Measurements from ENCODE around the gene MRPL21.
A peak's percentile ranks its signal among the peaks of the same experiment; 100 is the strongest.

The MRPL21 gene

DNA sequence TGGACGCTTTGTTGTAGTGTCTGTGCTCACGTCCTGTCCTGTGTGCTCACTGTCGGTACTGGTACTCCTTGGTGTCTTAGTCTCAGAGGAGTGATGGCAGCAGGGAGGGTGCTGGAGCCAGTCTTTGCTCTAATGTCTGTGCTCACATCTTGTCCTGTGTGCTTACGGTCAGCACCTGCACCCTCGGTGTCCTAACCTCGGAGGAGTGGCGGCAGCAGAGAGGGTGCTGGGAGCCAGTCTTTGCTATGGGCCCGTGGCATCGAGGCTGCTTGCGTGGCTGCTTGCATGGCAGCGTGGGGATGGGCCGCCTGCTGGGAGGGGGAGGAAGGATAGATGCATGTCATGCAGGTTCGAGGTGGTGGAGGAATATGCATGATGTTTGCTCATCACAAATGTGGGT, 12.8 kb upstream of the MRPL21 start:
- no peak overlapping the region for H4K91ac ChIP-seq (ENCODE audit: low read depth, low read length)
- WGBS (ENCODE audit: extremely low coverage, insufficient coverage, insufficient read length) = no CpG with 5 or more reads among the region's 13 CpGs
- no peak overlapping the region for H2AK5ac ChIP-seq (ENCODE audit: low read length)
- H4K12ac ChIP-seq (ENCODE audit: low read depth, low read length) = no peak overlapping the region
- no peak overlapping the region for H2BK12ac ChIP-seq (ENCODE audit: low read length)
- H3K27me3 ChIP-seq (ENCODE audit: insufficient read depth, low read length) = no peaks in the 10 kb centered on the region
- H2BK5ac ChIP-seq (ENCODE audit: low read depth, low read length, poor library complexity) = no peak overlapping the region
- peaks cover 2% of the 10 kb centered on the region for H3K9me3 ChIP-seq (ENCODE audit: insufficient read depth, low read depth, low read length)
- no peak overlapping the region for H3K27ac ChIP-seq (ENCODE audit: low read depth, low read length)
- no peak overlapping the region for H4K8ac ChIP-seq (ENCODE audit: low read depth, low read length)
- H3K23ac ChIP-seq (ENCODE audit: low read length) = no peak overlapping the region
- DNase-seq = no peak
- H3K14ac ChIP-seq (ENCODE audit: low read length) = no peak overlapping the region
- H3K4me1 ChIP-seq (ENCODE audit: control insufficient read depth in 1 of 2, insufficient read depth in 2 of 2, low read length in 2 of 2) = peaks cover 2% of the 10 kb centered on the region in 2 experiments
- no peak overlapping the region for H2BK120ac ChIP-seq (ENCODE audit: insufficient read depth, low read length, poor library complexity)
- no peak overlapping the region for H2AFZ ChIP-seq (ENCODE audit: insufficient read depth, low read length, poor library complexity)
- no peaks in the 10 kb centered on the region for H3K79me2 ChIP-seq (ENCODE audit: control insufficient read depth, insufficient read depth, low read length, poor library complexity)
- H3K36me3 ChIP-seq (ENCODE audit: control insufficient read depth in 1 of 2, insufficient read depth in 2 of 2, low read length in 2 of 2) = peaks cover 39 to 48% of the 10 kb centered on the region in 2 experiments
- no peak overlapping the region for H3K18ac ChIP-seq (ENCODE audit: low read length)
- no peak overlapping the region for H3K4ac ChIP-seq (ENCODE audit: low read depth, low read length)
- H3K79me1 ChIP-seq (ENCODE audit: low read length) = no peaks in the 10 kb centered on the region
- no peak overlapping the region for H3K4me2 ChIP-seq (ENCODE audit: low read length)
- H3K4me3 ChIP-seq (ENCODE audit: low read depth, low read length) = no peak overlapping the region
- H3K9ac ChIP-seq (ENCODE audit: low read length) = no peak overlapping the region

GRCh38 chr11:68914761-68915160, 11.1 kb upstream of the MRPL21 start:
- Histone ChIP-seq H3K23ac (ENCODE audit: low read length) (no peak overlapping the region), H3K14ac (ENCODE audit: low read length) (peak overlapping the region; percentile 30), H2BK120ac (ENCODE audit: insufficient read depth, low read length, poor library complexity) (no peak overlapping the region), H3K4me1 (ENCODE audit: control insufficient read depth in 1 of 2, insufficient read depth in 2 of 2, low read length in 2 of 2) (peaks cover 2% of the 10 kb centered on the region in 2 experiments), H3K79me1 (ENCODE audit: low read length) (no peaks in the 10 kb centered on the region), H3K4me3 (ENCODE audit: low read depth, low read length) (no peak overlapping the region), H3K9ac (ENCODE audit: low read length) (no peak overlapping the region), H3K9me3 (ENCODE audit: insufficient read depth, low read depth, low read length) (peaks cover 2% of the 10 kb centered on the region), H3K27me3 (ENCODE audit: insufficient read depth, low read length) (no peaks in the 10 kb centered on the region), H3K4ac (ENCODE audit: low read depth, low read length) (no peak overlapping the region), H2BK5ac (ENCODE audit: low read depth, low read length, poor library complexity) (no peak overlapping the region), H2BK12ac (ENCODE audit: low read length) (no peak overlapping the region), H3K18ac (ENCODE audit: low read length) (no peak overlapping the region), H3K79me2 (ENCODE audit: control insufficient read depth, insufficient read depth, low read length, poor library complexity) (no peaks in the 10 kb centered on the region), H4K91ac (ENCODE audit: low read depth, low read length) (peak overlapping the region; percentile 59), H4K12ac (ENCODE audit: low read depth, low read length) (no peak overlapping the region), H3K4me2 (ENCODE audit: low read length) (no peak overlapping the region), H2AFZ (ENCODE audit: insufficient read depth, low read length, poor library complexity) (no peak overlapping the region), H3K36me3 (ENCODE audit: control insufficient read depth in 1 of 2, insufficient read depth in 2 of 2, low read length in 2 of 2) (peaks cover 47 to 53% of the 10 kb centered on the region in 2 experiments), H4K8ac (ENCODE audit: low read depth, low read length) (no peak overlapping the region), H2AK5ac (ENCODE audit: low read length) (no peak overlapping the region), H3K27ac (ENCODE audit: low read depth, low read length) (no peak overlapping the region)
- peak in 1 of 2 donors; percentile 19 for DNase-seq
- WGBS (ENCODE audit: extremely low coverage, insufficient coverage, insufficient read length) = no CpG with 5 or more reads among the region's 15 CpGs

GRCh38 chr11:68913188-68913587, 9.6 kb upstream of the MRPL21 start:
- no peak overlapping the region for H3K4me2 ChIP-seq (ENCODE audit: low read length)
- H2BK120ac ChIP-seq (ENCODE audit: insufficient read depth, low read length, poor library complexity) = no peak overlapping the region
- peaks cover 49 to 59% of the 10 kb centered on the region in 2 experiments for H3K36me3 ChIP-seq (ENCODE audit: control insufficient read depth in 1 of 2, insufficient read depth in 2 of 2, low read length in 2 of 2)
- no peak overlapping the region for H2BK5ac ChIP-seq (ENCODE audit: low read depth, low read length, poor library complexity)
- no CpG with 5 or more reads among the region's 5 CpGs for WGBS (ENCODE audit: extremely low coverage, insufficient coverage, insufficient read length)
- H2AK5ac ChIP-seq (ENCODE audit: low read length) = no peak overlapping the region
- no peak overlapping the region for H3K23ac ChIP-seq (ENCODE audit: low read length)
- H3K79me1 ChIP-seq (ENCODE audit: low read length) = no peaks in the 10 kb centered on the region
- H4K8ac ChIP-seq (ENCODE audit: low read depth, low read length) = no peak overlapping the region
- no peak overlapping the region for H3K27ac ChIP-seq (ENCODE audit: low read depth, low read length)
- no peak overlapping the region for H2BK12ac ChIP-seq (ENCODE audit: low read length)
- no peak for DNase-seq
- H3K4ac ChIP-seq (ENCODE audit: low read depth, low read length) = no peak overlapping the region
- H3K18ac ChIP-seq (ENCODE audit: low read length) = no peak overlapping the region
- no peak overlapping the region for H3K14ac ChIP-seq (ENCODE audit: low read length)
- H2AFZ ChIP-seq (ENCODE audit: insufficient read depth, low read length, poor library complexity) = no peak overlapping the region
- peaks cover 2% of the 10 kb centered on the region for H3K9me3 ChIP-seq (ENCODE audit: insufficient read depth, low read depth, low read length)
- no peaks in the 10 kb centered on the region for H3K27me3 ChIP-seq (ENCODE audit: insufficient read depth, low read length)
- H4K91ac ChIP-seq (ENCODE audit: low read depth, low read length) = no peak overlapping the region
- H3K79me2 ChIP-seq (ENCODE audit: control insufficient read depth, insufficient read depth, low read length, poor library complexity) = no peaks in the 10 kb centered on the region
- no peak overlapping the region for H3K4me3 ChIP-seq (ENCODE audit: low read depth, low read length)
- no peak overlapping the region for H4K12ac ChIP-seq (ENCODE audit: low read depth, low read length)
- H3K4me1 ChIP-seq (ENCODE audit: control insufficient read depth in 1 of 2, insufficient read depth in 2 of 2, low read length in 2 of 2) = peaks cover 2% of the 10 kb centered on the region in 2 experiments
- no peak overlapping the region for H3K9ac ChIP-seq (ENCODE audit: low read length)

DNA sequence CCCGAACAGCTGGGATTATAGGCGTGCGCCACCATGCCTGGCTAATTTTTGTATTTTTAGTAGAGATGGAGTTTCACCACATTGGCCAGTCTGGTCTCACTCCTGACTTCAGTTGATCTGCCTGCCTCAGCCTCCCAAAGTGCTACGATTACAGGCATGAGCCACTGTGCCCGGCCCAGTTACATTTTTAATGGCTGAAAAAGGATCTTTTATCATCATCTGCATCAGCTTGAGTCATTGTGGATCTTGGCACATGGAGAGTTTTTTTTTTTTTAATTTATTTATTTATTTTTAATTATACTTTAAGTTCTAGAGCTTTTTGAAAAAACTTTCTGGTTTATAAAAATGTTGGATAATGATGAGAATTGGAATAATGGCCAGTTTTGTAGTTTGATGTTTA, 8.6 kb upstream of the MRPL21 start:
- H3K9ac ChIP-seq (ENCODE audit: low read length) = no peak overlapping the region
- no peak overlapping the region for H2AK5ac ChIP-seq (ENCODE audit: low read length)
- no peak overlapping the region for H2BK120ac ChIP-seq (ENCODE audit: insufficient read depth, low read length, poor library complexity)
- H4K12ac ChIP-seq (ENCODE audit: low read depth, low read length) = no peak overlapping the region
- H3K9me3 ChIP-seq (ENCODE audit: insufficient read depth, low read depth, low read length) = peaks cover 2% of the 10 kb centered on the region
- no peak overlapping the region for H3K4me3 ChIP-seq (ENCODE audit: low read depth, low read length)
- H2AFZ ChIP-seq (ENCODE audit: insufficient read depth, low read length, poor library complexity) = no peak overlapping the region
- H3K27me3 ChIP-seq (ENCODE audit: insufficient read depth, low read length) = no peaks in the 10 kb centered on the region
- no peak overlapping the region for H3K14ac ChIP-seq (ENCODE audit: low read length)
- H3K36me3 ChIP-seq (ENCODE audit: control insufficient read depth in 1 of 2, insufficient read depth in 2 of 2, low read length in 2 of 2) = peaks cover 48 to 57% of the 10 kb centered on the region in 2 experiments
- no peak overlapping the region for H4K8ac ChIP-seq (ENCODE audit: low read depth, low read length)
- H4K91ac ChIP-seq (ENCODE audit: low read depth, low read length) = no peak overlapping the region
- DNase-seq = no peak
- H3K79me2 ChIP-seq (ENCODE audit: control insufficient read depth, insufficient read depth, low read length, poor library complexity) = no peaks in the 10 kb centered on the region
- WGBS (ENCODE audit: extremely low coverage, insufficient coverage, insufficient read length) = no CpG with 5 or more reads among the region's 5 CpGs
- H3K4me2 ChIP-seq (ENCODE audit: low read length) = no peak overlapping the region
- H3K79me1 ChIP-seq (ENCODE audit: low read length) = no peaks in the 10 kb centered on the region
- no peak overlapping the region for H3K27ac ChIP-seq (ENCODE audit: low read depth, low read length)
- peaks cover 2% of the 10 kb centered on the region in 2 experiments for H3K4me1 ChIP-seq (ENCODE audit: control insufficient read depth in 1 of 2, insufficient read depth in 2 of 2, low read length in 2 of 2)
- no peak overlapping the region for H3K4ac ChIP-seq (ENCODE audit: low read depth, low read length)
- H2BK5ac ChIP-seq (ENCODE audit: low read depth, low read length, poor library complexity) = no peak overlapping the region
- H2BK12ac ChIP-seq (ENCODE audit: low read length) = no peak overlapping the region
- no peak overlapping the region for H3K18ac ChIP-seq (ENCODE audit: low read length)
- no peak overlapping the region for H3K23ac ChIP-seq (ENCODE audit: low read length)

Data from trophoblast cell (in vitro differentiated cells and primary cell).